NCI-H1092 treated with DMSO at 0.1 percent for 48 hours (cell line): Measurements from ENCODE around the gene DDIAS.
"Not testable (repeated sequence)": the region's sequence is repeated elsewhere in the genome, so short reads cannot be mapped to it uniquely, and the experiment has no call there.

ENCODE experiments used
- DNase-seq: peaks from one replicate; lab custom pipeline; 2025; lab: John Stamatoyannopoulos, UW

Gene DDIAS

DNA sequence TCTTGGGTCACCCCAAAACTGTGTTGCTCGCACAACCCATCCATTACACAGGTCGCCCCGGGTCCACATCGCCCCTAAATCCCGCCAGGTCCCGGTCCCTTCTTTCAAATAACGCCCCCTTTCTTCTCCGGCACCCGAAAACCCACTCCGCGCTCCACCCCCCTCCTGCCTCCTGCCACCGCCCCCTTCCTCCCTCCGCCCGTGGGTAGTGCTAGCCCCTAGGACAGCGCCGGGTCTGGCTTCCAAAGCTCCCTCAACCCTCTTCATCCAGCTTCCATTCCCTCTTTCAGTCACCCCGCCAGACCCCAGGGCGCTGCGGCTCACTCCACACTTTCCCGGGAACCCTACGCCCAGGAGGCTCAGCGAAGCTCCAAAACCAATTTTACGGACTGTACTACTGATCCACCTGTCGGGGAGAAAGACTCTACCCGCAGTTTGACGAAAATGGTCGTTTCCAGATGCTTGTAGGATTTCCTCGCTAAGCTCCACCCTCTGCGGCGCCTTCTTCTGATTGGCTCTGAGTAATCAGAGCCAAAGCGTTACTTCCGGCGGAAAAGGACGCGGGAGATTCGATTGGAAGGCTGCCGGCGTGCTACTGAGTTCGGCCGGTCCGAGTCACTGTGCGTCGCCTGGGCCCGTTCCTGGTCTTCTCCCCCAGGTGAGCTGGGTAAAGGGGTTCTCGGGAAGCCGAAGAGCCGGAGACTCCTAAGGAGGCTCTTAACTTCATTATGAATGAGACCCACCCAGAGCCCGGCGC, at the start of gene DDIAS:
DDIAS (plus strand) TSS at position 572 of the 757 bp plus-strand sequence. CDS start 13,003 bp downstream, outside the sequence.
- DNase-seq, result peak; percentile 99

DNA sequence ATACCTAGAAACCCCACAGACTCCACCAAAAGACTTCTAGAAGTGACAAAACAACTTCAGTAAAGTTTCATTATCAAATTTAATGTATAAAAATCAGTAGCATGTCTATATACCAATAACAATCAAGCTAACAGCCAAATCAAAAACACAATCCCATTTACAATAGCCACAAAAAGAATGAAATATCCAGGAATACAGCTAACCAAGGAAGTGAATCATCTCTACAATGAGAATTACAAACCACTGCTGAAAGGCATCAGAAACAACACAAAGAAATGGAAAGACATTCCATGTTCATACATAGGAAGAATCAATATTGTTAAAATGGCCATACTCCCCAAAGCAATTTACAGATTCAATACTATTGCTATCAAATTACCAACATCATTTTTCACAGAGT, 47.3 kb upstream of the DDIAS start:
- no peak for DNase-seq

GRCh38 chr11:82854916-82855315, 46.6 kb upstream of the DDIAS start:
- DNase-seq, result not testable (repeated sequence)

DNA sequence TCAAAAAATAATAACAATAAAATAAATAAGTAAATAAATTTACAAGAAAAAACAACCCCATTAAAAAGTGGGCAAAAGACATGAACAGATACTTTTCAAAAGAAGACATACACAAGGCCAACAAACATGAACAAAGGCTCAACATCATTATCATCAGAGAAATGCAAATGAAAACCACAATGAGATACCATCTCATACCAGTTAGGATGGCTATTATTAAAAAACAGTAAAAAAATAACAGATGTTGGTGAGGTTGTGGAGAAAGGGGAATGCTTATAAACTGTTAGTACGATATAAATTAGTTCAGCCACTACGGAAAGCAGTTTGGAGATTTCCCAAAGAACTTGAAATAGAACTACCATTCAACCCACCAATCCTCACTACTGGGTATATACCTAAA, 45.9 kb upstream of the DDIAS start:
- DNase-seq, result no peak

DNA sequence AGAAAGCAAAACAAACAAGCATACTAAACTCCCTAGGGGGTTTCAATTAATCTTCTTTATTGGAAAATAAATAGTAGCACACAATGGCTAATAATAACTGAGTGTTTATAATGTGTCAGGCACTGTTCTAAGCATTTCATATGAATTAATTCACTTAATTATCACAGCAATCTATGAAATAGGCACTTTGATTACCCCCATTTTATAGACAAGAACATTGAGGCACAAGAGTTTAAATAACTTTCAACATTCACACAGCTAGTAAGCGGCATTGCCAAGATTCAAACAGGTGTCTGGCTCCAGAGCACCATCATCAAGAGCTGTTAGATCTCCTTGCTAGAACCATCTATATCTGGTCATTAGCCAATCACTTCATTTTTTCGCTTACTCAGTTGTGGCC, 44.4 kb upstream of the DDIAS start:
- DNase-seq, result no peak

DNA sequence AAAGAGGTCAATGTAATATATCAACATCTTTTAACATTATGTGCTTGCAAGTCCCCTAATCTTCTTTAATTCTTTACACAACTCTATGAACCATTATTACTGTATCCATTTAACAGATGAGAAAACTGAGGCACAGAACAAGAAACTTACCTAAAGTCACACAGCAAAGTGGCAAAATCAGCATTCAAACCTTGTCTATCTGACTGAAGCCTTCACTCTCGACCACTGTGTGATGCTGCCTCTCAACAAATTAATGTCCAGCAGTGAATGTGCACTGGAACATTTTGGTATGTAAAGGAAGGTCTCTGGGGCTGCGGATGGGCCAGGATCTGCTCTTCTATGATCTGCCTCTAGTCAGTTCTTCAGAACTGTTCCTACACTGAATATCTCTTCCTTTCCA, 43.4 kb upstream of the DDIAS start:
- no peak for DNase-seq

DNA sequence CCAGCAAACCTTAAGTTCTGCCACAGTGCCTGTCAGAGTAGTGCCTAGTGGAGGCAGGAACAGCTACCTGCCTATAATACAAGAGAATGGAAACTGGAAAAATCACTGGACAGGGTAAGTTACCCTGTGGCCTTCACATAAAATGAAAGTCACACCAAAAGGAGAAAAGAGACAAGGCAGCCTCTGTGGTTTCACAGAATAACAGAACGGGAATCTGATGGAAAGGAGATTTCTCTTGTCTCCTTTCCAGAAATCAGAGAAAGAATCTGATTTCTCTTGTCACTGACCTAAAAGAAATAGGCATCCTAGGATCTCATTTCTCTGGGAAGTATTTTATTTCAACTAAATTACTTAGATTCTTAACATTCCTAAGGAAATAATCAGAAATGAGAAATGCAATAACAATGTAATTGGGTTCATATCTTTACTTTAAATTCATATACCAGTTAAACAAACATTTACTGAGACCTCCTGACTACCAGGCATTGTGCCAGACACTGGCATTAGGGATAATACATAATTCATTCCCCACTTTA, 42.9 kb upstream of the DDIAS start:
- DNase-seq, result no peak

- no peak for DNase-seq
Measured at GRCh38 chr11:82859750-82860149, 41.8 kb upstream of the DDIAS start.

DNA sequence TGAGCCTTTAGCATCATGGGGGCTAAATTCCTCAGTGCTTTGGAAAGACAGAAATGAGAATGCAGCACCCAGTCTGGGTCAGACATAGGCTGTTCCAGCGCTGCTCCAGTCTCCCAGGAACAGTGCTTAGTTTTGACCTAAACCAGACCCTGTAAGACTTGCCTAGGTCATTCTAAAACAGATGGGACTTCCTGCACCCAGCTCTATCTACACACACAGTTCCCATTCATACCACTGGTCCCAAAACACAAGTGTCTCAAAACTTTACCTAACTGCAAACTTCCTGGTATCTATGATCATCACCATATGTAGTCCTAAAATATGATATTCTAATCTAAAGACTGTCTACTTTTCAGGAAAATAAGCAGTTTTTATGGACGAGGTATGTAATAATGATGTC, 39.2 kb upstream of the DDIAS start:
- no peak for DNase-seq

DNA sequence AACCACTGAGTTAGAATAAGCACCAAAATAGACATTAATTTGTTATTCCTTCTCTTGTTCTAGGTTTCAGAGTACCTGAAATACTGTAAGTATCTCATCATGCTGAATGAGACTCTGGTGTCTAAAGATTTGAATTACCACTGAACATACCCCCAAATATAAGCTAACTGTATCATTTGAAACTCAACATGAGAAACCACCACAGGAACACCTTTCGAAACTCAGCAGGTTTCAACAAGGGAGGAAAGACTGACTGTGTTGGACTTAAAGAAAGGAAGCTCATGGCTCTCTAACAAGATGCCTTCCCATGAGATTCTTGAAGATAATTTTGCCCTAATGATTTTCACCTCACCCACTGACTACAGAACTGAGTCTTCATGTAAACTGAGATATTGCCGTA, 38.3 kb upstream of the DDIAS start:
- no peak for DNase-seq

GRCh38 chr11:82864268-82864667, 37.3 kb upstream of the DDIAS start:
- peak; percentile 9 for DNase-seq

- no peak for DNase-seq
Measured at GRCh38 chr11:82865841-82866240, 35.7 kb upstream of the DDIAS start.

GRCh38 chr11:82867495-82868082, 33.9 kb upstream of the DDIAS start:
- DNase-seq, result peak; percentile 83

GRCh38 chr11:82869657-82870056, 31.9 kb upstream of the DDIAS start:
- no peak for DNase-seq

DNA sequence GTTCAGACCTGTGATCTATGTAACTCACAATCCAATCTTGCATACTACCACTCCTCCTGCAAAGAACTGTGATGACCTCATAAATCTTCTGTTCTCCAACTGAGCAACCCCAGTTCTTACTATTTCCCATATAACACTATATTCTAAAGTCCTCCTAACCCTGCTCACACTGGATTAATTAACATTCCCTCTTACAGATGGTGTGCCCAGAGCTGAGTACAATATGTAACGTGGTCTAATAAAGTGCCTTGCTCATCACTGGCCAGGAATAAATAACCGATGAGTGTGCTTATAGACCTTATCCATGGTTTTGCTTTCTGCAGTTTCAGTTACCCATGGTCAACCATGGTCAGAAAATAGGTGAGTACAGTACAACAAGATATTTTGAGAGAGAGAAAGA, 29.9 kb upstream of the DDIAS start:
- no peak for DNase-seq

DNA sequence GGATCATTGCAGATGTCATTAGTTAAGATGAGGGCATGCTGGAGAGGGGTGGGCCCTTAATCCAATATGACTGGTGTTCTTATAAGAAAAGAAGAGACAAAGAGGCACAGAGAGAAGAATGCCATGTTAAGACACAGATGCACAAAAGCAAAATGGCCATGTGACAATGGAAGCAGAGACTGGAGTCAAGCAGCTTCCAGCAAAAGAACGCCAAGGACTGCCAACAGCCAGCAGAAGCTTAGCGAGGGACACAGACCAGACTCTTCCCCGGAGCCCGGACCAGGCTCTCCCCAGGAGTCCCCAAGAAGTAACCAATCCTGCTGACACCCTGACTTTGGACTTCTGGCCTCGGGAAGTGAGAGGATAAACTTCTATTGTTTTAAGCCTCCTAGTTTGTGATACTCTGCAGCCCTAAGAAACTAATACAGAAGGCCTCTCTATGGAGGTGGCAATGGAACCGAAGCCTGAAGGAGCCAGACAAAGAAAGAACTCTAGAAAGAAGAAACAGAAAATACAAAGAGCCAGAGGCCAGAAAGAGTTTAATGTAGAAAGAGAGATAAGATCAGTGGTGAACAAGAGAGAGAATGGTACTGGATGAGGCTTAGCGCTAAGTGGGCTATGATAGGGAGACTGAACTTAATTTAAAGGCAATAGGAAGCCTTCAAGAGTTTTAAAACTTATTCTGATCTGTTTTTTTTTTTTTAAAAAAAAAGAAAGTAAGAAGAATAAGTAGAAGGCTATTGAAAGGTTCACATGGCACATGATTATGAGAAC, 29.0 kb upstream of the DDIAS start:
- DNase-seq, result no peak

GRCh38 chr11:82873919-82874333, 27.6 kb upstream of the DDIAS start:
- DNase-seq, result no peak

- no peak for DNase-seq
Measured at GRCh38 chr11:82874646-82875523, 26.7 kb upstream of the DDIAS start.

DNA sequence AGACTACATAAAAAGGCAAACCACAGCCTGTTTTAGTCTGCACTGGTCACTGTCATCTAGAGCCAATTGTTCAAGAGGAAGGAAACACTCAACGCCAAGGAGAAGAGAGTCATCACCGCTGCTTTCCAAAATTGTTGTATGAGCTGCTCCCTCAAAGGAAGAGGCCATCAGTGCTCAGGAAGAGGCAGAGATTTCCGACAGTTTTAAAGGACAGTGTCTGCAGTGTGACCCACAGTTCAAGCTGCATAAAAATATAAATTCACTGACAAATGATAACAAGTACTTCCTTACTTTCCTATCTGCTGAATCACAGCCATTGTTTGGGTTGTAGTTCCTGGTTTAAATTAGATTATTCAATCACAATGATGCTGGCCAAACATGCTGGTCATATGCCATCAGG, 17.7 kb upstream of the DDIAS start:
- no peak for DNase-seq

- no peak for DNase-seq
Measured at GRCh38 chr11:82889133-82890001, 12.2 kb upstream of the DDIAS start.

GRCh38 chr11:82890002-82890341, 11.6 kb upstream of the DDIAS start:
- no peak for DNase-seq
